Keratinocyte (primary cell): ENCODE results near the gene DENND4A.

Source experiments
- EZH2 ChIP-seq: IDR thresholded peaks from one replicate; pipeline ENCODE4 v1.6.1; 2012; ENCODE audit warnings: inconsistent platforms, mild to moderate bottlenecking, low read length, moderate library complexity
- TF ChIP-seq, protein P1 (sequence below), 3 experiments: IDR thresholded peaks in 1 of 3; conservative IDR thresholded peaks in 1 of 3; optimal IDR thresholded peaks in 1 of 3; 2 replicates in 2 of 3; 3 replicates in 1 of 3; pipeline versions ENCODE3 to v1.5.1; 2011; ENCODE audit warnings: low read length in 3 of 3, mild to moderate bottlenecking in 3 of 3, moderate library complexity in 2 of 3, control low read depth in 1 of 3, inconsistent platforms in 1 of 3; ENCODE audit not compliant: insufficient read depth in 2 of 3; ENCODE audit errors: extremely low read depth in 1 of 3

DNA sequence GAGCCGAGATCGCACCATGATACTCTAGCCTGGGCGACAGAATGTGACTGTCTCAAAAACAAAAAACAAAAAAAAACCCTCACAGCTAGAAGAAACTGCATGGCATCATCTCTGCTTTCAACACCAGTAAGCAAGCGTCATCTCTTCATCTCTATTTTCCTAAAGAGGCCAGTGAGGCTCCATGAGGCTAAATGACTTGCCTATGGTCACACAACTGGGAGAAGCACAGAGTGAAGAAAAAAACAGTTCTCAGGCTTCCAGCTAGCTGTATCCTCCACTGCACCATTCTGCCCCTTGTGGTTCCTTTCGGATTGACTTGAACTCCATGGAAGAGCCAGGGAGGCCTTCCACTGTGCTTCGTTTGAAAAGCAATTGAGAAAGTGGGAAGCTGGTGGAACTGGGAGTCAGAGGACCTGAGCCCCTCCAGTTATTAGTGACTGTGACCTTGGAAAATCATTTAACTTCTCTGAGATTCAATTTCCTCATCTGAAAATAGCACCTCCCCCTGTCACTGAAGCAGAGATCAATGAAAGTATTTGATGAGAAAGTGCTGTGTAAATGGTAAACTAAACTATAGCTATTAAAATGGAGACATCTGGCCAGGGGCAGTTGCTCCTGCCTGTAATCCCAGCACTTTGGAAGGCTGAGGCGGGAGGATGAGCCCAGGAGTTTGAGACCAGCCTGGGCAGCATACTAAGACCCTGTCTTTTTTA, 32.1 kb upstream of the DENND4A start:
- TF ChIP-seq, protein P1, sequence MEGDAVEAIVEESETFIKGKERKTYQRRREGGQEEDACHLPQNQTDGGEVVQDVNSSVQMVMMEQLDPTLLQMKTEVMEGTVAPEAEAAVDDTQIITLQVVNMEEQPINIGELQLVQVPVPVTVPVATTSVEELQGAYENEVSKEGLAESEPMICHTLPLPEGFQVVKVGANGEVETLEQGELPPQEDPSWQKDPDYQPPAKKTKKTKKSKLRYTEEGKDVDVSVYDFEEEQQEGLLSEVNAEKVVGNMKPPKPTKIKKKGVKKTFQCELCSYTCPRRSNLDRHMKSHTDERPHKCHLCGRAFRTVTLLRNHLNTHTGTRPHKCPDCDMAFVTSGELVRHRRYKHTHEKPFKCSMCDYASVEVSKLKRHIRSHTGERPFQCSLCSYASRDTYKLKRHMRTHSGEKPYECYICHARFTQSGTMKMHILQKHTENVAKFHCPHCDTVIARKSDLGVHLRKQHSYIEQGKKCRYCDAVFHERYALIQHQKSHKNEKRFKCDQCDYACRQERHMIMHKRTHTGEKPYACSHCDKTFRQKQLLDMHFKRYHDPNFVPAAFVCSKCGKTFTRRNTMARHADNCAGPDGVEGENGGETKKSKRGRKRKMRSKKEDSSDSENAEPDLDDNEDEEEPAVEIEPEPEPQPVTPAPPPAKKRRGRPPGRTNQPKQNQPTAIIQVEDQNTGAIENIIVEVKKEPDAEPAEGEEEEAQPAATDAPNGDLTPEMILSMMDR (optimal IDR thresholded peaks at IDR 0.05 in 1 of 3, IDR thresholded peaks at IDR 0.05 in 1 of 3, conservative IDR thresholded peaks at IDR 0.05 in 1 of 3; ENCODE audit: extremely low read depth in 1 of 3, insufficient read depth in 2 of 3, low read length in 3 of 3), result peak; percentile 70 to 84 (median 81)
- TF ChIP-seq EZH2, result no peak
